ENCODE results near the gene SACM1L. TPM values are rescaled to one million over a fixed set of nuclear protein-coding genes. Genes with fewer than 3 reads are reported as not detected.
"Not testable (repeated sequence)": the region's sequence is repeated elsewhere in the genome, so short reads cannot be mapped to it uniquely, and the experiment has no call there.

The SACM1L gene
- total RNA-seq, 1 donor: 28.0 TPM

- DNase-seq (ENCODE audit: low read depth in 2 of 3, low spot score in 2 of 3): no peak
These were observed 1.3 kb downstream of the SACM1L start for GRCh38 chr3:45690336-45691035.

GRCh38 chr3:45691842-45692241 lies 2.6 kb downstream of the SACM1L start:
- no peak for DNase-seq (ENCODE audit: low read depth in 2 of 3, low spot score in 2 of 3)

GRCh38 chr3:45692866-45693265 lies 3.7 kb downstream of the SACM1L start:
- DNase-seq (ENCODE audit: low read depth in 2 of 3, low spot score in 2 of 3): no peak

- peak; percentile 41 to 72 (median 48) for DNase-seq (ENCODE audit: low read depth in 2 of 3, low spot score in 2 of 3)
These were observed 4.8 kb downstream of the SACM1L start for GRCh38 chr3:45693941-45694521.

GRCh38 chr3:45695166-45695565 lies 6.0 kb downstream of the SACM1L start:
- not testable (repeated sequence) for DNase-seq (ENCODE audit: low read depth in 2 of 3, low spot score in 2 of 3)

- DNase-seq (ENCODE audit: low read depth in 2 of 3, low spot score in 2 of 3): no peak
These were observed 11.4 kb downstream of the SACM1L start for GRCh38 chr3:45700570-45701073.

GRCh38 chr3:45701172-45701867 lies 12.1 kb downstream of the SACM1L start:
- DNase-seq (ENCODE audit: low read depth in 2 of 3, low spot score in 2 of 3): no peak

- peak in 1 of 3 donors; percentile 18 for DNase-seq (ENCODE audit: low read depth in 2 of 3, low spot score in 2 of 3)
These were observed 15.2 kb downstream of the SACM1L start for GRCh38 chr3:45704301-45704943.

GRCh38 chr3:45705839-45706808 lies 16.9 kb downstream of the SACM1L start:
- no peak for DNase-seq (ENCODE audit: low read depth in 2 of 3, low spot score in 2 of 3)

GRCh38 chr3:45711931-45712330 lies 22.7 kb downstream of the SACM1L start:
- peak in 1 of 3 donors; percentile 7 for DNase-seq (ENCODE audit: low read depth in 2 of 3, low spot score in 2 of 3)

GRCh38 chr3:45712434-45713110 lies 23.4 kb downstream of the SACM1L start:
- no peak for DNase-seq (ENCODE audit: low read depth in 2 of 3, low spot score in 2 of 3)

- DNase-seq (ENCODE audit: low read depth in 2 of 3, low spot score in 2 of 3): no peak
These were observed 26.7 kb downstream of the SACM1L start for GRCh38 chr3:45715945-45716344.

- DNase-seq (ENCODE audit: low read depth in 2 of 3, low spot score in 2 of 3): no peak
These were observed 27.7 kb downstream of the SACM1L start for GRCh38 chr3:45716790-45717336.

GRCh38 chr3:45719655-45720487 lies 30.7 kb downstream of the SACM1L start:
- DNase-seq (ENCODE audit: low read depth in 2 of 3, low spot score in 2 of 3): no peak

- DNase-seq (ENCODE audit: low read depth in 2 of 3, low spot score in 2 of 3): no peak
These were observed 35.7 kb downstream of the SACM1L start for GRCh38 chr3:45724911-45725310.

GRCh38 chr3:45729614-45730013 lies 40.4 kb downstream of the SACM1L start:
- no peak for DNase-seq (ENCODE audit: low read depth in 2 of 3, low spot score in 2 of 3)

- no peak for DNase-seq (ENCODE audit: low read depth in 2 of 3, low spot score in 2 of 3)
These were observed 41.4 kb downstream of the SACM1L start for GRCh38 chr3:45730409-45731154.

GRCh38 chr3:45736707-45737106 lies 47.5 kb downstream of the SACM1L start:
- no peak for DNase-seq (ENCODE audit: low read depth in 2 of 3, low spot score in 2 of 3)
